Transverse colon (tissue), 4 donors: ENCODE results near the gene AREL1. TPM values are rescaled to one million over a fixed set of nuclear protein-coding genes. Genes with fewer than 3 reads are reported as not detected.

Experiments used
- DNase-seq: peaks from one replicate; pipeline ENCODE4 v3.0.0-alpha.2; 2019
- H3K27ac ChIP-seq, 4 donors: fragments of 200-600 bp; sonication (generic); 2 replicates each; pipeline ENCODE4 v1.5.1; 2016 to 2018; ENCODE audit warnings: inconsistent platforms in 4 of 4
- H3K27me3 ChIP-seq: fragments of 200-600 bp; sonication (generic); 2 replicates; pipeline ENCODE4 v1.5.1; 2017; ENCODE audit warnings: inconsistent platforms
- H3K36me3 ChIP-seq, 4 donors: fragments of 200-600 bp; sonication (generic); 2 replicates each; pipeline ENCODE4 v1.5.1; 2017 to 2019; ENCODE audit warnings: inconsistent platforms in 4 of 4
- H3K4me1 ChIP-seq, 4 donors: fragments of 200-600 bp; sonication (generic); 2 replicates each; pipeline ENCODE4 v1.5.1; 2017 to 2020; ENCODE audit warnings: inconsistent platforms in 4 of 4
- H3K4me3 ChIP-seq, 4 donors: fragments of 200-600 bp; sonication (generic); 1 replicate in 1 of 4; 2 replicates in 3 of 4; pipeline versions ENCODE4 v1.5.1 to v1.6.1; 2017 to 2019; ENCODE audit warnings: inconsistent platforms in 4 of 4
- H3K9me3 ChIP-seq, 2 donors: fragments of 200-600 bp; sonication (generic); 2 replicates each; pipeline ENCODE4 v1.5.1; 2017 to 2019; ENCODE audit warnings: inconsistent platforms in 2 of 2
- EP300 ChIP-seq: sonication (generic); formaldehyde crosslinking; IDR thresholded peaks from one replicate; pipeline ENCODE4 v1.6.1; 2017; ENCODE audit warnings: antibody characterized with exemption, low read depth
- POLR2A ChIP-seq: fragments of 450-650 bp; IDR thresholded peaks from one replicate; pipeline ENCODE4 v1.6.1; 2016; ENCODE audit warnings: antibody characterized with exemption, mild to moderate bottlenecking, moderate library complexity
- POLR2AphosphoS5 ChIP-seq, 3 donors: sonication (generic); formaldehyde crosslinking; IDR thresholded peaks; one replicate each; pipeline ENCODE4 v1.6.1; 2016; ENCODE audit warnings: antibody characterized with exemption in 3 of 3
- WGBS, 2 donors: methylation state at CpG; one replicate each; pipeline ENCODE4 v1.1.5; 2018; ENCODE audit warnings: low coverage in 1 of 2; 5-methylcytosine and 5-hydroxymethylcytosine counted together
- in situ Hi-C, 4 donors: fragments of 200-750 bp; cut with MboI; loops; one replicate each; pipeline versions ENCODE4 v1.15.0 to v1.15.1; 2017; ENCODE audit warnings: low sequenced_read_pairs in 3 of 4, low pct_ligation_motif_present in 1 of 4, low pct_unique_long_range_greater_than_20kb in 1 of 4
- intact Hi-C: fragments of 100-400 bp; cut with DNase I; formaldehyde crosslinking; loops from one replicate; pipeline ENCODE4 v1.15.1; 2023; ENCODE audit warnings: low total_unique reads
- total RNA-seq, 4 donors: library from RNA; depleted of rRNA; stranded (reverse); fragments of >200 nt; gene quantifications; one replicate each; pipeline ENCODE4 v1.1.0, GENCODE V29; 2016
- TF ChIP-seq, protein P1 (sequence below), 5 experiments: fragments of 200-600 bp in 3 of 5; fragments of 450-650 bp in 2 of 5; sonication (generic) in 3 of 5; IDR thresholded peaks; 1 replicate in 2 of 5; 2 replicates in 3 of 5; pipeline ENCODE4 v1.5.1; 2016 to 2017; ENCODE audit warnings: antibody characterized with exemption in 5 of 5, inconsistent platforms in 3 of 5, mild to moderate bottlenecking in 2 of 5, moderate library complexity in 1 of 5

Gene AREL1
- total RNA-seq, 4 donors from 2014 or later = 22.4 to 57.1 (median 41.1) TPM

DNA sequence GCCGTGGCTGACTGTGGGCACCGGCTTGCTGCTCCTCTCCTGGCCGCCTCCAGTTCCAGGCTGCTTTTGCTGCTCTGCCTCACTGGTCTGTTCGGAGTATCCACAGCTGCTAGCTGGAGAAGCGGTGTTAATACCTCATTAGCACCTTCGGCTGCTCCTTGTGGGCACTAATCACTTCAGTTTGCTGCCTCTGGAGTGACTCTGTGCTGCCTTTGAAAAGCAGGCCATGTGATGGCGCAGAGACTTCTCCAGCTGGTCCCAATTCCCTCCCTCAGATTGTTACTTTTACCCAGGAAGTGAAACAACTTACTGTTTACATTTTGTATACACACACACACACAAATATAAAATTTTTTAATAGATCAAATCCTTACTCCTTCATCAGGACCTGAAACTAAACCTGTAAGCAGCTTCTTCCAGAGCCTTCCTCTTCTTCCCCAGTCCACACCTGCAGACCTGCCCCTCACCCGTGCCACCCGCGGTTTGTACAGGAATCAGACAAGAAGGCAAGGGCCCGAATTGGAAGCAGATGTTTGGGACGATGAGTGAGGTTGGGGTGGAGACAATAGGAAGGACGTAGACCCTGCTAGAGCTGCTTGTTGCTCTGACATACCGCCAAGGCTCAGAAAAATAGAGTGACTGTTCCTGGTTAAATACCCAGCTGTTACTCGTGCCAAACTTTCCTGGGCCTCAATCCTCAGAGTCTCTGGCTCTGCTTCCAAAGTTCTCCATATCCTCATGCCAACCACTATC is 59.3 kb downstream of the AREL1 start:
- Histone ChIP-seq H3K4me1 (peaks cover 0 to 4% (median 0%) of the 10 kb centered on the region in 4 donors), H3K4me3 (no peak overlapping the region), H3K9me3 (no peaks in the 10 kb centered on the region), H3K27me3 (no peaks in the 10 kb centered on the region), H3K27ac (no peak overlapping the region), H3K36me3 (no peaks in the 10 kb centered on the region)
- WGBS, 2 donors = 73 to 90% methylated on average over 6 to 15 of the region's 15 CpGs
- in situ Hi-C loops (no loop called here), intact Hi-C loops (no loop called here)
- no peak for DNase-seq
- TF ChIP-seq POLR2A (no peak), EP300 (no peak), POLR2AphosphoS5 (IDR thresholded peaks at IDR 0.05) (no peak)
- TF ChIP-seq, protein P1, sequence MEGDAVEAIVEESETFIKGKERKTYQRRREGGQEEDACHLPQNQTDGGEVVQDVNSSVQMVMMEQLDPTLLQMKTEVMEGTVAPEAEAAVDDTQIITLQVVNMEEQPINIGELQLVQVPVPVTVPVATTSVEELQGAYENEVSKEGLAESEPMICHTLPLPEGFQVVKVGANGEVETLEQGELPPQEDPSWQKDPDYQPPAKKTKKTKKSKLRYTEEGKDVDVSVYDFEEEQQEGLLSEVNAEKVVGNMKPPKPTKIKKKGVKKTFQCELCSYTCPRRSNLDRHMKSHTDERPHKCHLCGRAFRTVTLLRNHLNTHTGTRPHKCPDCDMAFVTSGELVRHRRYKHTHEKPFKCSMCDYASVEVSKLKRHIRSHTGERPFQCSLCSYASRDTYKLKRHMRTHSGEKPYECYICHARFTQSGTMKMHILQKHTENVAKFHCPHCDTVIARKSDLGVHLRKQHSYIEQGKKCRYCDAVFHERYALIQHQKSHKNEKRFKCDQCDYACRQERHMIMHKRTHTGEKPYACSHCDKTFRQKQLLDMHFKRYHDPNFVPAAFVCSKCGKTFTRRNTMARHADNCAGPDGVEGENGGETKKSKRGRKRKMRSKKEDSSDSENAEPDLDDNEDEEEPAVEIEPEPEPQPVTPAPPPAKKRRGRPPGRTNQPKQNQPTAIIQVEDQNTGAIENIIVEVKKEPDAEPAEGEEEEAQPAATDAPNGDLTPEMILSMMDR (IDR thresholded peaks at IDR 0.05) = no peak

DNA sequence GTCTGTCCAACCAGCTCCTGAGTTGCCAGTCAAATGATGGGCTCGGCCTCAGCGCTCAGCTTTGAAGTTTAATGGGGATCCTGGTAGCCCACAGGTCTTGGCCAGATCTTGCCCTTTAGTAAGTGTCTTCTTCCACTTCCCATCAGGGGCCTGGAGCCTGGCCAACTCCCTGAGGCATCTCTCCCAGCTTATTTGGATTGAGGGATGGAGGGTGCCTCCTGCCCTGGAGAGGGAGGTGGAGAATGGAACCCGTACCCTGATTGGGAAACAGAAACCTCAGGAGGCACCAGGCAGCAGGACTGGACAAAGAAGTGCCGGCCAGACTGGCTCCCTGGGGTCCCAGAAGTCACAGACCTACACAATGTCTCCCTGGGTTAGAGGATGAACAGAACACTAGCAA is 60.3 kb downstream of the AREL1 start:
- no peak overlapping the region for H3K4me3 ChIP-seq
- H3K36me3 ChIP-seq = no peaks in the 10 kb centered on the region
- no peak for DNase-seq
- intact Hi-C loops (no loop called here), in situ Hi-C loops (no loop called here)
- no peaks in the 10 kb centered on the region for H3K27me3 ChIP-seq
- 84% methylated on average over 4 of the region's 4 CpGs; no CpG with 5 or more reads in 1 of the 2 donors for WGBS, 2 donors
- no peak overlapping the region for H3K27ac ChIP-seq
- peaks cover 0 to 4% (median 0%) of the 10 kb centered on the region in 4 donors for H3K4me1 ChIP-seq
- TF ChIP-seq POLR2AphosphoS5 (IDR thresholded peaks at IDR 0.05) (no peak), EP300 (no peak), POLR2A (no peak)
- TF ChIP-seq, protein P1 (IDR thresholded peaks at IDR 0.05) = no peak
- H3K9me3 ChIP-seq = no peaks in the 10 kb centered on the region

DNA sequence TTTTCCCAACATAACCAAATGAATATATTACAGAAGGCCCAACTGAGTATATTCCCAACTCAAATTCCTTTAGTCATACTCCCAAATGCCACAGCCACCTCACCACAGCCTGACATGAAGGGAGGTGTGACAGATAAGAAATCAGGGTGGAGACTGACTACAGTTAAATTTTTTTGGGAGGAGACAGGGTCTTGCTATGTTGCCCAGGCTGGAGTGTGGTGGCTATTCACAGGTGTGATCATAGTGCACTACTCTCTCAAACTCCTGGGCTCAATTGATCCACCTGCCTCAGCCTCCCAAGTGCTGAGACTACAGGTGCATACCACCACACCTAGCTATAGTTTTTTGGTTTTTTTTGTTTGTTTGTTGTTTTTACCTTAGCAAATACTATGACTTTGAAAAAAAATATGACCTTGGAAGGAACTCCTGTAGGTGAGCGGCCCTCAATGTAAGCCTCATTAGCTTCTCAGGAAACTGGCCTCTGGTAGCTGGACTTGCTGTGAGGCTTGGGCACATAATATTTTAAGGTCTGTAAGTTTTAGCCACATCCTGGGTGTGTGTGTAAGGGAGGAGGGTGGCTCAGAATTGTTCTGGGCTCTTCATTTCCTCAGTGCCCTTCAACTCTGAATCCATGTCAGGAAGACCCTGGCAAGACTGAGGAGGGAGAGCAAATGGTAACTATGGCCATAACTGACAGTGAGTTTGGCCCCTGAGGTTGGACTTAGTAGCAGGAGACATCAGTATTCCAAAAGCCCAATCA is 61.8 kb downstream of the AREL1 start:
- in situ Hi-C loops = no loop called here
- TF ChIP-seq EP300 (no peak), POLR2AphosphoS5 (IDR thresholded peaks at IDR 0.05) (no peak), POLR2A (no peak)
- TF ChIP-seq, protein P1 (IDR thresholded peaks at IDR 0.05) = no peak
- H3K4me1 ChIP-seq = peaks cover 0 to 4% (median 0%) of the 10 kb centered on the region in 4 donors
- no peak overlapping the region for H3K27ac ChIP-seq
- WGBS, 2 donors = 85% methylated on average over 1 of the region's 1 CpG; no CpG with 5 or more reads in 1 of the 2 donors
- no peaks in the 10 kb centered on the region for H3K27me3 ChIP-seq
- H3K9me3 ChIP-seq = no peaks in the 10 kb centered on the region
- no peak for DNase-seq
- no peaks in the 10 kb centered on the region for H3K36me3 ChIP-seq
- H3K4me3 ChIP-seq = no peak overlapping the region
- intact Hi-C loops = no loop called here

DNA sequence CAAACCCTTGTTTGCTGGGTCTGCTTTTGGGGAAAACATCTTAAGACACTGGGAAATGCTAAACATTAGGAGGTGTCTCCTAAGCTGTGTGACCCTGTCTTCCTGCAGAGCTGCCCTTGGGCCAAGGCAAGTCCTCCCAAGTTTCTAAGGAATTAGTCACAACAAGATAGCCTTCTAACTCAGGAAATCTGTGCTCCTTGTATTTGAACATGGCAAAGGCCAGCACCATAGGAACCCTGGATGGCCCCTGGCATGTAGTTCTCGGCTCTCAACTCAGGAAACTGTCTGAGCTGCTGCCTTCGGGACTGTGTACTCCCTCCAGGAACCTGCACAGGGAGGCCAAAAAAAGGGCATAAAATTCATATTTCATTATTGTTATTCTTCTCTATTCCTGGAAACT is 63.2 kb downstream of the AREL1 start:
- Histone ChIP-seq H3K27me3 (peaks cover 7% of the 10 kb centered on the region), H3K9me3 (no peaks in the 10 kb centered on the region), H3K36me3 (no peaks in the 10 kb centered on the region), H3K27ac (no peak overlapping the region), H3K4me1 (no peaks in the 10 kb centered on the region), H3K4me3 (no peak overlapping the region)
- in situ Hi-C loops = no loop called here
- WGBS, 2 donors = 93% methylated on average over 2 of the region's 2 CpGs; no CpG with 5 or more reads in 1 of the 2 donors
- intact Hi-C loops = no loop called here
- TF ChIP-seq EP300 (no peak), POLR2A (no peak)
- no peak for DNase-seq
